Frontal cortex (tissue), 4 donors: ENCODE data around the gene DIP2A. TPM values are rescaled to one million over a fixed set of nuclear protein-coding genes. Genes with fewer than 3 reads are reported as not detected.

Experiments
- DNase-seq, 2 donors: peaks; one replicate each; pipeline ENCODE4 v3.0.0; 2012; ENCODE audit warnings: low spot score in 2 of 2
- FAIRE-seq: peaks from 2 replicates; lab custom pipeline; 2012; peaks lifted over from hg19 to GRCh38; lab: Jason Lieb, UNC
- total RNA-seq: library from RNA; depleted of rRNA; stranded (reverse); fragments of >200 nt; gene quantifications from one replicate; pipeline ENCODE4 v1.2.3, GENCODE V29; 2014
- donor health status: control.
- donor health status: control.
- donor health status: control.

The DIP2A gene
- total RNA-seq = 26.1 TPM

GRCh38 chr21:46458315-46459023 lies at the start of gene DIP2A:
Gene DIP2A (plus strand): TSS chr21:46458891. CDS start chr21:46459132, 241 bp downstream.
- peak; percentile 99 for DNase-seq
- no peak for FAIRE-seq

GRCh38 chr21:46409641-46410406 lies 48.9 kb upstream of the DIP2A start:
- no peak for FAIRE-seq
- no peak for DNase-seq

GRCh38 chr21:46410516-46410915 lies 48.2 kb upstream of the DIP2A start:
- FAIRE-seq (no peak), DNase-seq (no peak)

GRCh38 chr21:46411236-46411635 lies 47.5 kb upstream of the DIP2A start:
- FAIRE-seq (no peak), DNase-seq (no peak)

GRCh38 chr21:46411691-46412090 lies 47.0 kb upstream of the DIP2A start:
- no peak for DNase-seq
- no peak for FAIRE-seq

GRCh38 chr21:46412521-46413364 lies 45.9 kb upstream of the DIP2A start:
- FAIRE-seq (no peak), DNase-seq (no peak)

GRCh38 chr21:46413365-46413696 lies 45.4 kb upstream of the DIP2A start:
- DNase-seq (no peak), FAIRE-seq (no peak)

- FAIRE-seq (no peak), DNase-seq (no peak)
Measured at GRCh38 chr21:46414965-46415275, 43.8 kb upstream of the DIP2A start.

GRCh38 chr21:46416551-46416950 lies 42.1 kb upstream of the DIP2A start:
- FAIRE-seq (no peak), DNase-seq (no peak)

- DNase-seq = no peak
- FAIRE-seq = no peak
Measured at GRCh38 chr21:46418265-46418946, 40.3 kb upstream of the DIP2A start.

GRCh38 chr21:46420241-46421190 lies 38.2 kb upstream of the DIP2A start:
- no peak for FAIRE-seq
- DNase-seq = no peak

- DNase-seq = no peak
- FAIRE-seq = no peak
Measured at GRCh38 chr21:46421191-46421750, 37.4 kb upstream of the DIP2A start.

GRCh38 chr21:46421756-46422555 lies 36.7 kb upstream of the DIP2A start:
- DNase-seq (no peak), FAIRE-seq (no peak)

- FAIRE-seq = no peak
Measured at GRCh38 chr21:46422636-46423241, 36.0 kb upstream of the DIP2A start.

GRCh38 chr21:46423546-46424038 lies 35.1 kb upstream of the DIP2A start:
- DNase-seq = no peak
- no peak for FAIRE-seq

More at GRCh38 chr21:46422636-46423241, 36.0 kb upstream of the DIP2A start:
- no peak for DNase-seq

- FAIRE-seq = no peak
- no peak for DNase-seq
Measured at GRCh38 chr21:46424039-46424591, 34.6 kb upstream of the DIP2A start.

- DNase-seq = no peak
- FAIRE-seq = no peak
Measured at GRCh38 chr21:46424621-46425020, 34.1 kb upstream of the DIP2A start.
